ENCODE measurements around the gene SV2A.

DNA sequence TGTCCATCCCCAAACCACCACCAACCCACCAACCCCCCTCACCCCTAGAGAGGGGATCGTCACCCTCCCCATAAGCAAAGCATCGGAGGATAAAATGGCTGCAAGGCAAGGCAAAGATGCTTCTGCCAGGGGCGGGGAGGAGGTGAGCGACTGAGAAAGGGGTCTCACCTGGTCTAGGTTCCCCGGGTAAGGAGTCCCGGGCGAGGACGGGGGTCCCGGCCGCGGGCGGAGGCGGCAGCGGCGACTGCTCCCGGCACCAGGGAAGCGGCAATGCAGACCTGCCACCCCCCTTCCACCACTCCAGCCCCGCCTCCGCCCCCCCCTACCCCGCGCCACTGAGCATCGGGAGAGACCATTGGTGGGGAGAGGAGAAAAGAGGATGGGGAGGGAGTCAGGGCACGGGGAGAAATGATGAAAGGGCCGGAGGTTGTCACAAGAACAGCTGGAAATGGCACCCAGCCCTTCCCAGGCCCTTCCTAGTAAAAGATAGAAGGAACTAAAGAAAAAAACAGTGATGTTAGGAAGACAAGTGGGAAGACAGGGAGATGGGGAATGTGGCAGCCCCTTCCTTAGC lies at the start of gene SV2A:
- TF ChIP-seq, protein P1, sequence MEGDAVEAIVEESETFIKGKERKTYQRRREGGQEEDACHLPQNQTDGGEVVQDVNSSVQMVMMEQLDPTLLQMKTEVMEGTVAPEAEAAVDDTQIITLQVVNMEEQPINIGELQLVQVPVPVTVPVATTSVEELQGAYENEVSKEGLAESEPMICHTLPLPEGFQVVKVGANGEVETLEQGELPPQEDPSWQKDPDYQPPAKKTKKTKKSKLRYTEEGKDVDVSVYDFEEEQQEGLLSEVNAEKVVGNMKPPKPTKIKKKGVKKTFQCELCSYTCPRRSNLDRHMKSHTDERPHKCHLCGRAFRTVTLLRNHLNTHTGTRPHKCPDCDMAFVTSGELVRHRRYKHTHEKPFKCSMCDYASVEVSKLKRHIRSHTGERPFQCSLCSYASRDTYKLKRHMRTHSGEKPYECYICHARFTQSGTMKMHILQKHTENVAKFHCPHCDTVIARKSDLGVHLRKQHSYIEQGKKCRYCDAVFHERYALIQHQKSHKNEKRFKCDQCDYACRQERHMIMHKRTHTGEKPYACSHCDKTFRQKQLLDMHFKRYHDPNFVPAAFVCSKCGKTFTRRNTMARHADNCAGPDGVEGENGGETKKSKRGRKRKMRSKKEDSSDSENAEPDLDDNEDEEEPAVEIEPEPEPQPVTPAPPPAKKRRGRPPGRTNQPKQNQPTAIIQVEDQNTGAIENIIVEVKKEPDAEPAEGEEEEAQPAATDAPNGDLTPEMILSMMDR (IDR thresholded peaks at IDR 0.05; ENCODE audit: insufficient read depth, low read length): no peak
- TF ChIP-seq GABPA (IDR thresholded peaks at IDR 0.05; ENCODE audit: low read depth) (no peak), POLR2AphosphoS5 (IDR thresholded peaks at IDR 0.05; ENCODE audit: low read depth) (no peak), SPI1 (IDR thresholded peaks at IDR 0.05; ENCODE audit: borderline replicate concordance, low read depth) (no peak)
- TF ChIP-seq, protein P2, sequence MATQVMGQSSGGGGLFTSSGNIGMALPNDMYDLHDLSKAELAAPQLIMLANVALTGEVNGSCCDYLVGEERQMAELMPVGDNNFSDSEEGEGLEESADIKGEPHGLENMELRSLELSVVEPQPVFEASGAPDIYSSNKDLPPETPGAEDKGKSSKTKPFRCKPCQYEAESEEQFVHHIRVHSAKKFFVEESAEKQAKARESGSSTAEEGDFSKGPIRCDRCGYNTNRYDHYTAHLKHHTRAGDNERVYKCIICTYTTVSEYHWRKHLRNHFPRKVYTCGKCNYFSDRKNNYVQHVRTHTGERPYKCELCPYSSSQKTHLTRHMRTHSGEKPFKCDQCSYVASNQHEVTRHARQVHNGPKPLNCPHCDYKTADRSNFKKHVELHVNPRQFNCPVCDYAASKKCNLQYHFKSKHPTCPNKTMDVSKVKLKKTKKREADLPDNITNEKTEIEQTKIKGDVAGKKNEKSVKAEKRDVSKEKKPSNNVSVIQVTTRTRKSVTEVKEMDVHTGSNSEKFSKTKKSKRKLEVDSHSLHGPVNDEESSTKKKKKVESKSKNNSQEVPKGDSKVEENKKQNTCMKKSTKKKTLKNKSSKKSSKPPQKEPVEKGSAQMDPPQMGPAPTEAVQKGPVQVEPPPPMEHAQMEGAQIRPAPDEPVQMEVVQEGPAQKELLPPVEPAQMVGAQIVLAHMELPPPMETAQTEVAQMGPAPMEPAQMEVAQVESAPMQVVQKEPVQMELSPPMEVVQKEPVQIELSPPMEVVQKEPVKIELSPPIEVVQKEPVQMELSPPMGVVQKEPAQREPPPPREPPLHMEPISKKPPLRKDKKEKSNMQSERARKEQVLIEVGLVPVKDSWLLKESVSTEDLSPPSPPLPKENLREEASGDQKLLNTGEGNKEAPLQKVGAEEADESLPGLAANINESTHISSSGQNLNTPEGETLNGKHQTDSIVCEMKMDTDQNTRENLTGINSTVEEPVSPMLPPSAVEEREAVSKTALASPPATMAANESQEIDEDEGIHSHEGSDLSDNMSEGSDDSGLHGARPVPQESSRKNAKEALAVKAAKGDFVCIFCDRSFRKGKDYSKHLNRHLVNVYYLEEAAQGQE (IDR thresholded peaks at IDR 0.05; ENCODE audit: insufficient replicate concordance, low read depth): no peak

Measured in HL-60 (cell line).